Measurements from ENCODE around the gene LRRC71.

Gene LRRC71

GRCh38 chr1:156920233-156921052 is at the start of gene LRRC71:
Gene LRRC71, plus strand, starts transcription at chr1:156920632. Its CDS starts 172 bp downstream, at chr1:156920804.
- DNase-seq, result peak; percentile 68

GRCh38 chr1:156873659-156874058 is 46.8 kb upstream of the LRRC71 start:
- no peak for DNase-seq

- DNase-seq, result no peak
Measured at GRCh38 chr1:156874142-156874541, 46.3 kb upstream of the LRRC71 start.

GRCh38 chr1:156874572-156875340 is 45.7 kb upstream of the LRRC71 start:
- DNase-seq, result no peak

- DNase-seq, result no peak
Measured at GRCh38 chr1:156875341-156875615, 45.2 kb upstream of the LRRC71 start.

- DNase-seq, result no peak
Measured at GRCh38 chr1:156876281-156876680, 44.2 kb upstream of the LRRC71 start.

- no peak for DNase-seq
Measured at GRCh38 chr1:156877433-156878170, 42.8 kb upstream of the LRRC71 start.

- DNase-seq, result no peak
Measured at GRCh38 chr1:156879876-156880275, 40.6 kb upstream of the LRRC71 start.

- DNase-seq, result no peak
Measured at GRCh38 chr1:156880473-156880872, 40.0 kb upstream of the LRRC71 start.

GRCh38 chr1:156881101-156881500 is 39.3 kb upstream of the LRRC71 start:
- DNase-seq, result no peak

- no peak for DNase-seq
Measured at GRCh38 chr1:156881663-156882062, 38.8 kb upstream of the LRRC71 start.

- DNase-seq, result no peak
Measured at GRCh38 chr1:156882543-156882942, 37.9 kb upstream of the LRRC71 start.

- no peak for DNase-seq
Measured at GRCh38 chr1:156883919-156884318, 36.5 kb upstream of the LRRC71 start.

GRCh38 chr1:156884560-156885184 is 35.8 kb upstream of the LRRC71 start:
- no peak for DNase-seq

GRCh38 chr1:156885314-156885713 is 35.1 kb upstream of the LRRC71 start:
- no peak for DNase-seq

GRCh38 chr1:156885880-156886355 is 34.5 kb upstream of the LRRC71 start:
- no peak for DNase-seq

GRCh38 chr1:156886583-156887281 is 33.7 kb upstream of the LRRC71 start:
- DNase-seq, result no peak

GRCh38 chr1:156887317-156887716 is 33.1 kb upstream of the LRRC71 start:
- DNase-seq, result no peak

- no peak for DNase-seq
Measured at GRCh38 chr1:156887734-156888133, 32.7 kb upstream of the LRRC71 start.

- DNase-seq, result peak; percentile 75
Measured at GRCh38 chr1:156889802-156890580, 30.4 kb upstream of the LRRC71 start.
